Loucy (cell line): Measurements from ENCODE around the gene ALPI.

Experiments
- H2AFZ ChIP-seq: fragments of 200-600 bp; sonication (generic); 2 replicates; pipeline ENCODE4 v1.6.0; 2016; ENCODE audit warnings: antibody characterized with exemption, mild to moderate bottlenecking, low read length, moderate library complexity
- H3F3A ChIP-seq: fragments of 200-600 bp; 2 replicates; pipeline ENCODE4 v1.6.0; 2016; ENCODE audit warnings: antibody characterized with exemption, low read depth, mild to moderate bottlenecking
- H3K27me3 ChIP-seq: fragments of 200-600 bp; sonication (generic); 2 replicates; pipeline ENCODE4 v1.6.1; 2014; ENCODE audit warnings: low read length, mild to moderate bottlenecking; ENCODE audit not compliant: insufficient read depth, poor library complexity, severe bottlenecking
- H3K36me3 ChIP-seq: fragments of 200-600 bp; sonication (generic); 2 replicates; pipeline ENCODE4 v1.6.1; 2016; ENCODE audit warnings: low read length; ENCODE audit not compliant: insufficient read depth
- H3K4me1 ChIP-seq: fragments of 200-600 bp; sonication (generic); 2 replicates; pipeline ENCODE4 v1.5.1; 2014; ENCODE audit warnings: low read length, mild to moderate bottlenecking; ENCODE audit not compliant: insufficient read depth, poor library complexity, severe bottlenecking
- H3K4me2 ChIP-seq: fragments of 200-600 bp; sonication (generic); 2 replicates; pipeline ENCODE4 v1.6.0; 2014; ENCODE audit warnings: antibody characterized with exemption, low read length, low read depth, mild to moderate bottlenecking; ENCODE audit not compliant: poor library complexity, severe bottlenecking
- H3K4me3 ChIP-seq: fragments of 200-600 bp; sonication (generic); 2 replicates; pipeline ENCODE4 v1.5.1; 2014; ENCODE audit warnings: low read length, mild to moderate bottlenecking, mixed read lengths; ENCODE audit not compliant: poor library complexity, severe bottlenecking
- H3K79me2 ChIP-seq: fragments of 200-600 bp; sonication (generic); 2 replicates; pipeline ENCODE4 v1.6.1; 2014; ENCODE audit warnings: low read length; ENCODE audit not compliant: insufficient read depth
- H3K9ac ChIP-seq: fragments of 200-600 bp; sonication (generic); 2 replicates; pipeline ENCODE4 v1.6.0; 2014; ENCODE audit warnings: mild to moderate bottlenecking, low read depth, low read length, moderate library complexity; ENCODE audit not compliant: poor library complexity, severe bottlenecking
- H3K9me2 ChIP-seq: fragments of 200-600 bp; sonication (generic); replicated peaks from 2 replicates; pipeline ENCODE4 v1.6.1; 2016; ENCODE audit warnings: low read depth, low read length, mixed read lengths
- H3K9me3 ChIP-seq: fragments of 200-600 bp; sonication (generic); 2 replicates; pipeline ENCODE4 v1.6.1; 2014; ENCODE audit warnings: mild to moderate bottlenecking, antibody characterized with exemption, low read length, low read depth; ENCODE audit not compliant: insufficient read depth
- H4K20me1 ChIP-seq: fragments of 200-600 bp; sonication (generic); 2 replicates; pipeline ENCODE4 v1.6.0; 2014; ENCODE audit warnings: antibody characterized with exemption, low read length, mild to moderate bottlenecking; ENCODE audit not compliant: insufficient read depth, poor library complexity, severe bottlenecking
- EZH2phosphoT487 ChIP-seq: fragments of 200-600 bp; IDR thresholded peaks from 2 replicates; pipeline ENCODE4 v1.6.1; 2018; ENCODE audit warnings: antibody characterized with exemption, mild to moderate bottlenecking, moderate library complexity, borderline replicate concordance
- TF ChIP-seq, protein P1 (sequence below): fragments of 200-600 bp; sonication (generic); conservative IDR thresholded peaks from 2 replicates; pipeline ENCODE4 v1.5.1; 2014; ENCODE audit warnings: mild to moderate bottlenecking, antibody characterized with exemption, low read length

Gene ALPI

DNA sequence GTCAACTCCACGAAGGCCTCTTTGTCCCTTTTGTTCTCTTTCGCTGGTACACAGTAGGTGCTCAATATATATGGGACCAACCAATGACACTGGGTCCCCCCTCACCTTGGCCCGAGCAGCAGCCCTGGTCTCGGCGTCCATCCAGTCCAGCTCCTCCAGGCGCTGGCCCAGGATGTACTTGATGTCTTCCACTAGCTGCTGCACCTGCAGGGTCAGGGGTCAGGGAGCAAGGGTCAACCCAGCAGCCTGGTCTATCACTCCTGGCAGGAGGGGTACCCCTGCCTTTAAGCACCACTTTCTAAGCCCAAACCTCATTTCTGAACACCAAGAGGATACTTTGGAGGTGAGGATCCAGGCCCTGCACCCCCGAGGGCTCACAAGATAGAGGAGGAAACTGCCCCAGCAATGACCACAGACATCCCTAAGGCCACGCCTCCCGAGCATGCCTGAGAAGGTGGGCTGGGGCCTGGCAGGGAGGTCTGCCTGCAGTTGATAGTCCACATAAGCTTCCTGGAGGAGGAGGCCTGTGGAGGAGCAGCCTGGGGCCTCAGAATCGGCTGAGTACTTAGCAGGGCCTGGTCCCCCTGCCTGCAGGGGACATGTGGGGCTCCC, 27.5 kb downstream of the ALPI start:
- Histone ChIP-seq H4K20me1 (no peaks in the 10 kb centered on the region), H3K4me3 (no peak overlapping the region), H3K9me3 (no peaks in the 10 kb centered on the region), H3F3A (no peaks in the 10 kb centered on the region), H3K4me1 (no peaks in the 10 kb centered on the region), H3K9me2 (no peaks in the 10 kb centered on the region), H2AFZ (no peak overlapping the region), H3K9ac (no peak overlapping the region), H3K4me2 (no peak overlapping the region), H3K36me3 (no peaks in the 10 kb centered on the region), H3K27me3 (peaks cover 10% of the 10 kb centered on the region), H3K79me2 (no peaks in the 10 kb centered on the region)
- no peak for TF ChIP-seq EZH2phosphoT487

DNA sequence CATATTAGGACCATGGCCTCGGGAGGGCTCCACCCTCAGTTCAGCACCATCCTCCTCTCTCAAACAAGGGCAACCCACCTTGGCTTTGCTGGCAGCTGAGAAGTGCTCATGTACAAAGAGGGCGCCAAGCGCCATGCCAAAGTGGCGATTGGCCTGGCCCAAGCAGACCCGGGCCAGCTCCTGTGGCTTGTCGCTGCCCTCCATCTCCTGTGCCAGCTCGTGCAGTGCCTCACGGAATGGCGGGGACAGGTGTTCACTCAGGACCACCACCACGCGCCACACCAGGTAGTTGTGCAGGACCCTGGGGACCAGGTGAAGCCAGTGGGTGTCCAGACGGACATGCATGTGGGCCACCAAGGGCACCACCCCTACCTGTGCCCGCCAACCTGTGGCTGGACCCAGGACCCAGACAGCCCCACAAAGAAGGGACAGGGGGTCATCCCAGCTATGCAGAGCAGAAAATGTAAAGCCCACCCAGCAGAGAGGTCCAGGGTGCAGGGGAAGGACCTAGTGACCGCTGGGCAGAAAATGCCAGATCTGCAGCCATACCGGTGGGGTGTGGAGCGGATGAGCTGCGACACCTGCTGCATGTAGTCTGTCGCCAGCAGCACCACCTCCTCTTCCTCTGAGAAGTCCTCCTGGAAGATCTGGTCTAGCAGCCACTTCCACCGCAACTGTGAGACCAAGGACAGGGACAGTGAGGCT, 28.1 kb downstream of the ALPI start:
- TF ChIP-seq EZH2phosphoT487: no peak
- TF ChIP-seq, protein P1, sequence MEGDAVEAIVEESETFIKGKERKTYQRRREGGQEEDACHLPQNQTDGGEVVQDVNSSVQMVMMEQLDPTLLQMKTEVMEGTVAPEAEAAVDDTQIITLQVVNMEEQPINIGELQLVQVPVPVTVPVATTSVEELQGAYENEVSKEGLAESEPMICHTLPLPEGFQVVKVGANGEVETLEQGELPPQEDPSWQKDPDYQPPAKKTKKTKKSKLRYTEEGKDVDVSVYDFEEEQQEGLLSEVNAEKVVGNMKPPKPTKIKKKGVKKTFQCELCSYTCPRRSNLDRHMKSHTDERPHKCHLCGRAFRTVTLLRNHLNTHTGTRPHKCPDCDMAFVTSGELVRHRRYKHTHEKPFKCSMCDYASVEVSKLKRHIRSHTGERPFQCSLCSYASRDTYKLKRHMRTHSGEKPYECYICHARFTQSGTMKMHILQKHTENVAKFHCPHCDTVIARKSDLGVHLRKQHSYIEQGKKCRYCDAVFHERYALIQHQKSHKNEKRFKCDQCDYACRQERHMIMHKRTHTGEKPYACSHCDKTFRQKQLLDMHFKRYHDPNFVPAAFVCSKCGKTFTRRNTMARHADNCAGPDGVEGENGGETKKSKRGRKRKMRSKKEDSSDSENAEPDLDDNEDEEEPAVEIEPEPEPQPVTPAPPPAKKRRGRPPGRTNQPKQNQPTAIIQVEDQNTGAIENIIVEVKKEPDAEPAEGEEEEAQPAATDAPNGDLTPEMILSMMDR: no peak
- Histone ChIP-seq H3K9me3 (no peaks in the 10 kb centered on the region), H3K27me3 (peaks cover 10% of the 10 kb centered on the region), H3K9me2 (no peaks in the 10 kb centered on the region), H3K4me2 (no peak overlapping the region), H3K36me3 (no peaks in the 10 kb centered on the region), H3K4me3 (no peak overlapping the region), H3K4me1 (no peaks in the 10 kb centered on the region), H3K79me2 (no peaks in the 10 kb centered on the region), H3K9ac (no peak overlapping the region), H2AFZ (no peak overlapping the region), H4K20me1 (no peaks in the 10 kb centered on the region), H3F3A (no peaks in the 10 kb centered on the region)

DNA sequence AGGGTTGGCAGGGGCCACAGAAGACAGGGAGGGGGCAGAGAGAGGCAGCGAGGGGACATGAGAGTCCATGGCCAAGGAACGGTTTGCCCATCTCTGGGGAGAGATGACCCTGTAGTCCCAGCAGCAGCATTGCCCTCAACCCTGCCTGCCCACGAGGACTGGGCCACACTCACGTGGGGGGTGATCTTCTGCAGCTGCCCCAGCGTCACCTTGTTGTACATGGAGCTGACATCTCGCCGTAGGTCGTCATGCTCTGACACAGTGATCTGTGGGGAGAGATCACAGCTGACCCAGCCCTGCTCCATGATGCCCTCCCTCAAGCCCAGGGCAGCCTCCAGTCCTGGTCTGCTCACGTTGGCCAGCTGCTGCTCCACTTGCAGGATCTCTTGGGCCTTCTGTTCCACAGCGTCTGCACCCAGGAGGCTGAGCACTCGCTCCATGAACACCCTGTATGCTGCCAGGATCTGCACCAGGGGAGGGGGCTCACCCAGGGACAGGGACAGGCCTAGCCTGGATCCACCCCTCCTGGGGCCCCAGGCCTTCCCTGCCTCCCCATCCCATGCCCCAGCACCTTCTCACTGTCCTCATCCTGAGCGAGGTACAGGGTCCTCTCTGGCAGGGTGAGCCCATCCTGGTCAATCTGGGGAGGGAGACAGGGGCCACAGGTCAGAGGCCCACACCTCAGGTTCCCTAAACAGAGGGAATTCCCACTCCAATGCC, 28.8 kb downstream of the ALPI start:
- Histone ChIP-seq H2AFZ (no peak overlapping the region), H3K9ac (no peak overlapping the region), H4K20me1 (no peaks in the 10 kb centered on the region), H3K9me2 (no peaks in the 10 kb centered on the region), H3F3A (no peaks in the 10 kb centered on the region), H3K79me2 (no peaks in the 10 kb centered on the region), H3K9me3 (no peaks in the 10 kb centered on the region), H3K4me3 (no peak overlapping the region), H3K4me1 (no peaks in the 10 kb centered on the region), H3K36me3 (no peaks in the 10 kb centered on the region), H3K4me2 (no peak overlapping the region), H3K27me3 (peaks cover 10% of the 10 kb centered on the region)
- TF ChIP-seq, protein P1: no peak
- TF ChIP-seq EZH2phosphoT487: no peak
